GM12878 (cell line): ENCODE results near the gene PSMC4. TPM values are rescaled to one million over a fixed set of nuclear protein-coding genes. Genes with fewer than 3 reads are reported as not detected.
A peak's percentile ranks its signal among the peaks of the same experiment; 100 is the strongest.

Experiments
- ATAC-seq: fragments of 200-7000 bp; cut with Tn5 transposase; 3 replicates; pipeline ENCODE4 v1.9.1; 2020; ENCODE audit warnings: mild to moderate bottlenecking, moderate library complexity
- BruUV-seq: library from RNA; stranded (reverse); fragments of 400-500 nt; replicated peaks from 2 replicates; lab custom pipeline; 2021; lab: Mats Ljungman, UMichigan
- CTCF ChIA-PET: fragments of 300-600 bp; sonication (Branson Sonifier 250); formaldehyde crosslinking; extraction: SDS; loops from one replicate; lab custom pipeline; 2021; ENCODE audit warnings: inconsistent platforms; lab: Yijun Ruan, JAX
- POLR2A ChIA-PET: fragments of 350-600 bp; formaldehyde crosslinking; extraction: SDS; loops from one replicate; lab custom pipeline; 2021; ENCODE audit warnings: inconsistent platforms; lab: Charles Lee
- RAD21 ChIA-PET: fragments of 300-600 bp; sonication (Branson Sonifier 250); formaldehyde crosslinking; loops from one replicate; lab custom pipeline; 2023; ENCODE audit warnings: antibody characterized with exemption; ENCODE audit not compliant: unreplicated experiment; lab: Charles Lee
- SMC1A ChIA-PET: fragments of 300-600 bp; sonication (Branson Sonifier 250); formaldehyde crosslinking; loops from one replicate; lab custom pipeline; 2023; ENCODE audit not compliant: unreplicated experiment, uncharacterized antibody; lab: Charles Lee
- DNase-seq: peaks from one replicate; pipeline ENCODE4 v3.0.0-alpha.2; 2011; ENCODE audit warnings: low read depth, low spot score
- FAIRE-seq: peaks from 3 replicates; lab custom pipeline; 2011; peaks lifted over from hg19 to GRCh38; lab: Jason Lieb, UNC
- H2AFZ ChIP-seq: 2 replicates; pipeline ENCODE4 v1.6.0; 2011; ENCODE audit warnings: low read depth, low read length, control low read depth; ENCODE audit not compliant: control insufficient read depth
- H3K27ac ChIP-seq: 2 replicates; pipeline ENCODE4 v1.5.1; 2011; ENCODE audit warnings: control low read depth; ENCODE audit not compliant: control insufficient read depth, insufficient read depth
- H3K27me3 ChIP-seq, 2 experiments: replicated peaks in 1 of 2; 2 replicates each; pipeline versions ENCODE4 v1.6.0 to v1.6.1; 2011; ENCODE audit warnings: low read length in 1 of 2; ENCODE audit not compliant: control insufficient read depth in 2 of 2, insufficient read depth in 2 of 2
- H3K36me3 ChIP-seq, 2 experiments: 2 replicates each; pipeline ENCODE4 v1.5.1; 2011; ENCODE audit warnings: low read length in 1 of 2; ENCODE audit not compliant: control insufficient read depth in 2 of 2, insufficient read depth in 2 of 2
- H3K4me1 ChIP-seq: 2 replicates; pipeline ENCODE4 v1.6.1; 2011; ENCODE audit warnings: mild to moderate bottlenecking, low read length, moderate library complexity, mixed read lengths; ENCODE audit not compliant: control insufficient read depth, insufficient read depth
- H3K4me2 ChIP-seq: 2 replicates; pipeline ENCODE4 v1.6.0; 2011; ENCODE audit warnings: control low read depth; ENCODE audit not compliant: control insufficient read depth, insufficient read depth
- H3K4me3 ChIP-seq: fragments of 200-600 bp; sonication (generic); 2 replicates; pipeline ENCODE4 v1.5.1; 2016
- H3K79me2 ChIP-seq: 2 replicates; pipeline ENCODE4 v1.6.0; 2011; ENCODE audit warnings: low read length; ENCODE audit not compliant: control insufficient read depth, insufficient read depth
- H3K9ac ChIP-seq: 2 replicates; pipeline ENCODE4 v1.8.0; 2011; ENCODE audit warnings: low read length, control low read depth, mixed read lengths; ENCODE audit not compliant: control insufficient read depth, insufficient read depth
- H3K9me3 ChIP-seq: replicated peaks from 3 replicates; pipeline ENCODE4 v1.5.1; 2011; ENCODE audit warnings: mild to moderate bottlenecking, low read length; ENCODE audit not compliant: control insufficient read depth, insufficient read depth
- H4K20me1 ChIP-seq: 2 replicates; pipeline ENCODE4 v1.6.0; 2011; ENCODE audit not compliant: control insufficient read depth, insufficient read depth
- CBFB ChIP-seq: IDR thresholded peaks from 2 replicates; pipeline ENCODE4 v1.6.1; 2016; ENCODE audit warnings: antibody characterized with exemption, low read depth
- IRF5 ChIP-seq: fragments of 450-650 bp; IDR thresholded peaks from 2 replicates; pipeline ENCODE4 v1.6.1; 2017; ENCODE audit warnings: borderline replicate concordance
- MLLT1 ChIP-seq: fragments of 450-650 bp; IDR thresholded peaks from 2 replicates; pipeline ENCODE4 v1.6.1; 2016; ENCODE audit warnings: mild to moderate bottlenecking
- NR2C2 ChIP-seq: IDR thresholded peaks from 2 replicates; pipeline ENCODE4 v1.6.1; 2011; ENCODE audit warnings: borderline replicate concordance, low read depth; ENCODE audit not compliant: control insufficient read depth, insufficient read length
- WGBS: methylation state at CpG from one replicate; pipeline ENCODE4 v1.1.6; 2016; ENCODE audit warnings: low lambda C conversion rate; ENCODE audit not compliant: insufficient replicate concordance, insufficient coverage; ENCODE audit errors: missing lambda C conversion rate; 5-methylcytosine and 5-hydroxymethylcytosine counted together
- in situ Hi-C: fragments of 300-500 bp; cut with MboI; formaldehyde crosslinking; loops from 9 replicates; pipeline ENCODE4 v1.14.3; 2018; ENCODE audit warnings: mixed read lengths
- intact Hi-C: fragments of 100-400 bp; cut with micrococcal nuclease; formaldehyde crosslinking; loops from one replicate; pipeline ENCODE4 v1.14.2; 2022; ENCODE audit not compliant: unreplicated experiment
- polyA plus RNA-seq, 11 experiments: library from polyadenylated mRNA; depleted of rRNA in 4 of 11; unstranded in 6 of 11; stranded (reverse) in 5 of 11; fragments of >200 nt; fragmentation: Nextera tagmentation in 4 of 11; fragmentation: Illumina TruSeq in 1 of 11; extraction: Ambion mirVana in 4 of 11; extraction: Trizol in 1 of 11; gene quantifications; 1 replicate in 1 of 11; 2 replicates in 10 of 11; pipeline versions ENCODE4 v1.2.1 to v1.2.3, GENCODE V29; 2011 to 2016; ENCODE audit warnings: inconsistent platforms in 2 of 11, missing spikeins in 2 of 11, low read depth in 1 of 11
- total RNA-seq, 4 experiments: library from RNA; depleted of rRNA in 3 of 4; stranded (reverse); fragments of >200 nt in 3 of 4; fragmentation: Illumina TruSeq in 1 of 4; extraction: Trizol in 1 of 4; gene quantifications; 2 replicates each; pipeline versions ENCODE4 v1.2.1 to v1.2.3, GENCODE V29; 2013 to 2021

The PSMC4 gene
- total and polyA plus RNA-seq, 10 of the 15 experiments (the other 5 are each of a cell fraction or from before 2014, with no cell fraction given), result 55.2 to 328 (median 127) TPM

GRCh38 chr19:39969681-39970424 lies 1.1 kb upstream of the PSMC4 start:
- no TSS peak for BruUV-seq
- Histone ChIP-seq H3K27ac (peak overlapping the region; percentile 89), H2AFZ (peak overlapping the region; percentile 85), H3K4me2 (peak overlapping the region; percentile 97), H3K9ac (peak overlapping the region; percentile 97), H3K79me2 (peaks cover 20% of the 10 kb centered on the region), H3K9me3 (no peaks in the 10 kb centered on the region; the same call in 2 of the 3 replicates), H3K4me1 (peaks cover 10% of the 10 kb centered on the region; the same call in 1 of the 2 replicates), H3K36me3 (peaks cover 10 to 17% of the 10 kb centered on the region in 2 experiments), H4K20me1 (no peaks in the 10 kb centered on the region), H3K27me3 (no peaks in the 10 kb centered on the region), H3K4me3 (peak overlapping the region; percentile 78)
- TF ChIP-seq CBFB, result no peak
- no peak for TF ChIP-seq IRF5
- TF ChIP-seq MLLT1, result 0 out of 2 replicates have a peak, but pooled peaks have one; percentile 44
- no peak for TF ChIP-seq NR2C2
- ATAC-seq (no peak), DNase-seq (no peak), FAIRE-seq (no peak)
- WGBS, result 52% methylated on average over 10 of the region's 13 CpGs
- ChIA-PET RAD21 (interaction anchor here (0.7 to 3.9 kb wide), 43 partner anchors 9 to 1394 kb away, joined by 3 to 73 read pairs (median 8); partner anchors contain the start of genes B9D2, DYRK1B, FBL and RPS16), CTCF (interaction anchor here (0.7 to 4.3 kb wide), 44 partner anchors 9 to 418 kb away, joined by 3 to 84 read pairs (median 5); partner anchors contain the start of genes FBL, ZNF546 and ZNF780A), POLR2A (interaction anchor here (0.6 to 2.7 kb wide), 22 partner anchors 8 to 451 kb away, joined by 3 to 33 read pairs (median 4); partner anchors contain the start of genes DYRK1B, FBL, MAP3K10 and ZNF546), SMC1A (interaction anchor here (0.5 to 4.1 kb wide), 41 partner anchors 9 to 297 kb away, joined by 3 to 115 read pairs (median 7); partner anchors contain the start of genes DYRK1B, FBL, FCGBP and ZNF546)
- intact Hi-C loops (loop anchor here (2.0 to 10.0 kb wide), 4 partner anchors 29 to 293 kb away; no protein-coding TSS in a partner anchor), in situ Hi-C loops (no loop called here)
